DOHH2 (cell line): ENCODE data around the gene UBE4A.

Experiments
- H3F3A ChIP-seq: fragments of 200-600 bp; sonication (generic), shearing (Covaris generic); 2 replicates; pipeline ENCODE4 v1.6.0; 2016; ENCODE audit warnings: antibody characterized with exemption, mild to moderate bottlenecking; ENCODE audit not compliant: control insufficient read depth, insufficient read depth
- H3K27ac ChIP-seq: fragments of 200-600 bp; sonication (generic); 2 replicates; pipeline ENCODE4 v1.5.1; 2014; ENCODE audit warnings: low read depth, mild to moderate bottlenecking, low read length, moderate library complexity
- H3K27me3 ChIP-seq: fragments of 200-600 bp; sonication (generic); 2 replicates; pipeline ENCODE4 v1.6.1; 2014; ENCODE audit warnings: mild to moderate bottlenecking, low read length, mixed read lengths; ENCODE audit not compliant: control insufficient read depth
- H3K36me3 ChIP-seq: fragments of 200-600 bp; sonication (generic); 2 replicates; pipeline ENCODE4 v1.6.1; 2014; ENCODE audit warnings: mild to moderate bottlenecking, low read length, moderate library complexity, mixed read lengths; ENCODE audit not compliant: control insufficient read depth
- H3K4me1 ChIP-seq: fragments of 200-600 bp; sonication (generic); 2 replicates; pipeline ENCODE4 v1.6.1; 2014; ENCODE audit warnings: mild to moderate bottlenecking, low read length, mixed read lengths; ENCODE audit not compliant: control insufficient read depth
- H3K4me2 ChIP-seq: fragments of 200-600 bp; sonication (generic); 2 replicates; pipeline ENCODE4 v1.6.0; 2014; ENCODE audit warnings: mild to moderate bottlenecking, low read length, moderate library complexity
- H3K4me3 ChIP-seq: fragments of 200-600 bp; sonication (generic); 2 replicates; pipeline ENCODE4 v1.5.1; 2014; ENCODE audit warnings: mild to moderate bottlenecking, low read length, mixed read lengths
- H3K79me2 ChIP-seq: fragments of 200-600 bp; sonication (generic); 2 replicates; pipeline ENCODE4 v1.6.1; 2014; ENCODE audit warnings: mild to moderate bottlenecking, low read length, mixed read lengths; ENCODE audit not compliant: control insufficient read depth
- H3K9me2 ChIP-seq: fragments of 200-600 bp; sonication (generic); replicated peaks from 2 replicates; pipeline ENCODE4 v1.6.1; 2014; ENCODE audit warnings: mild to moderate bottlenecking, low read length, mixed read lengths; ENCODE audit not compliant: control insufficient read depth
- H3K9me3 ChIP-seq: fragments of 200-600 bp; sonication (generic); 2 replicates; pipeline ENCODE4 v1.6.1; 2014; ENCODE audit warnings: antibody characterized with exemption, low read length, mixed read lengths; ENCODE audit not compliant: control insufficient read depth, insufficient read depth
- H4K20me1 ChIP-seq: fragments of 200-600 bp; sonication (generic); 2 replicates; pipeline ENCODE4 v1.6.0; 2014; ENCODE audit warnings: low read depth, mild to moderate bottlenecking, antibody characterized with exemption, low read length, moderate library complexity; ENCODE audit not compliant: control insufficient read depth, insufficient read depth
- CTCF ChIP-seq: fragments of 200-600 bp; sonication (generic); IDR thresholded peaks from one replicate; pipeline ENCODE4 v1.5.1; 2014; ENCODE audit warnings: antibody characterized with exemption, mild to moderate bottlenecking, low read depth, low read length; ENCODE audit not compliant: poor library complexity, severe bottlenecking
- EZH2phosphoT487 ChIP-seq: fragments of 200-600 bp; sonication (generic); IDR thresholded peaks from 2 replicates; pipeline ENCODE4 v1.6.1; 2017; ENCODE audit warnings: borderline replicate concordance, mild to moderate bottlenecking, antibody characterized with exemption, low read length, moderate library complexity, mixed read lengths

Gene UBE4A

GRCh38 chr11:118311518-118311917, 47.9 kb upstream of the UBE4A start:
- Histone ChIP-seq H3K4me1 (peaks cover 62% of the 10 kb centered on the region), H3K27me3 (no peaks in the 10 kb centered on the region), H3K4me2 (peak overlapping the region; percentile 100), H3F3A (peaks cover 41% of the 10 kb centered on the region), H3K9me3 (no peaks in the 10 kb centered on the region), H4K20me1 (no peaks in the 10 kb centered on the region), H3K27ac (peak overlapping the region; percentile 100), H3K36me3 (peaks cover 4% of the 10 kb centered on the region; the same call in 1 of the 2 replicates), H3K79me2 (peaks cover 6% of the 10 kb centered on the region; the same call in 1 of the 2 replicates), H3K9me2 (no peaks in the 10 kb centered on the region), H3K4me3 (peak overlapping the region; percentile 71)
- TF ChIP-seq CTCF (peak; percentile 55), EZH2phosphoT487 (no peak)

GRCh38 chr11:118312328-118312727, 47.1 kb upstream of the UBE4A start:
- H3K36me3 ChIP-seq = peaks cover 4% of the 10 kb centered on the region; the same call in 1 of the 2 replicates
- H3K4me2 ChIP-seq = peak overlapping the region; percentile 100
- peaks cover 6% of the 10 kb centered on the region; the same call in 1 of the 2 replicates for H3K79me2 ChIP-seq
- H3K27ac ChIP-seq = peak overlapping the region; percentile 100
- peaks cover 68% of the 10 kb centered on the region for H3K4me1 ChIP-seq
- TF ChIP-seq CTCF (no peak), EZH2phosphoT487 (no peak)
- no peaks in the 10 kb centered on the region for H3K9me2 ChIP-seq
- H3K4me3 ChIP-seq = peak overlapping the region; percentile 71
- no peaks in the 10 kb centered on the region for H3K27me3 ChIP-seq
- H3K9me3 ChIP-seq = no peaks in the 10 kb centered on the region
- peaks cover 48% of the 10 kb centered on the region for H3F3A ChIP-seq
- no peaks in the 10 kb centered on the region for H4K20me1 ChIP-seq

GRCh38 chr11:118313242-118313641, 46.2 kb upstream of the UBE4A start:
- Histone ChIP-seq H3K27me3 (no peaks in the 10 kb centered on the region), H3K27ac (peak overlapping the region; percentile 100), H4K20me1 (no peaks in the 10 kb centered on the region), H3K4me3 (peak overlapping the region; percentile 71), H3K79me2 (peaks cover 6% of the 10 kb centered on the region; the same call in 1 of the 2 replicates), H3K4me1 (peaks cover 75% of the 10 kb centered on the region), H3F3A (peaks cover 56% of the 10 kb centered on the region), H3K36me3 (peaks cover 4% of the 10 kb centered on the region; the same call in 1 of the 2 replicates), H3K9me3 (no peaks in the 10 kb centered on the region), H3K4me2 (peak overlapping the region; percentile 100), H3K9me2 (no peaks in the 10 kb centered on the region)
- TF ChIP-seq EZH2phosphoT487 = no peak
- no peak for TF ChIP-seq CTCF
